ENCODE data around the gene GTF3C2. TPM values are rescaled to one million over a fixed set of nuclear protein-coding genes. Genes with fewer than 3 reads are reported as not detected.
"Not testable (repeated sequence)": the region's sequence is repeated elsewhere in the genome, so short reads cannot be mapped to it uniquely, and the experiment has no call there.

Gene GTF3C2
- total RNA-seq, 1 donor = 33.4 TPM

GRCh38 chr2:27305516-27305915 is 51.0 kb downstream of the GTF3C2 start:
- no peak overlapping the region for H3K4me3 ChIP-seq (ENCODE audit: low read depth, low read length)
- TF ChIP-seq CTCF (IDR thresholded peaks at IDR 0.05; ENCODE audit: insufficient read depth, low read length) = no peak
- no peak for DNase-seq (ENCODE audit: low read depth)

GRCh38 chr2:27304488-27305240 is 51.9 kb downstream of the GTF3C2 start:
- DNase-seq (ENCODE audit: low read depth) = no peak
- H3K4me3 ChIP-seq (ENCODE audit: low read depth, low read length) = no peak overlapping the region
- no peak for TF ChIP-seq CTCF (IDR thresholded peaks at IDR 0.05; ENCODE audit: insufficient read depth, low read length)

DNA sequence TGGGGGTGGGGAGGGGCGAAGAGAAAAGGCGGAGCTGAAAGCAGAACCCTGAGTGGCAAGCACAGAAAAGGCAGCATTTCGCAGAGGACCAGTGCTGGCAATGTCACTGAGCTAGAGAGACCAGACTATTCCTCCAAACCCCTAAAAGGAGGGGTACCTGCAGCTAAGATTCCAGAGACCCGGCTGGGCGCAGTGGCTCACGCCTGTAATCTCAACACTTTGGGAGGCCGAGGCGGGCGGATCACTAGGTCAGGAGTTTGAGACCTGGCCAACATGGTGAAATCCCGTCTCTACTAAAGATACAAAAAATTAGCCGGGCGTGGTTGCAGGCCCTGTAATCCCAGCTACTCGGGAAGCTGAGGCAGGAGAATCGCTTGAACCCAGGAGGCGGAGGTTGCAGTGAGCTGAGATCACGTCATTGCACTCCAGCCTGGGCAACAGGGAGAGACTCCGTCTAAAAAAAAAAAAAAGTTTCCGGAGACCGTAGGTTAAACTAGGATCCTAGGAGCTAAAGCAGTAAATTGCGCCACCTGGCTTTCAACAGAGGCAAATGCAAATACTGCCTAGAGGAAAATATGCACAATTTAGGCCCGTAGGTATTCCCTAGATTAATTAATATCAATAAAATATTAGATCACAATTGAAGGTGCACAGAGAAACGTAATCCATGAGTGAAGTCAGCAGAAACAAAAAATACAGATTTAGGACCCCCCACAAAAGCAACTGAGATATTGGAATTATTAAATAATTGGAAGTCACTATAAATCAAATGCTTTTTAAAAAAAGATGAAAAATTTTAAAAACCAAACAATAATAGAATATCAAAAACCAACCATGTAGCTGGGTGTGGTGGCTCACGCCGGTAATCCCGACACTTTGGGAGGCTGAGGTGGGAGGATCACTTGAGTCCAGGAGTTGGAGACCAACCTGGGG is 53.2 kb downstream of the GTF3C2 start:
- peak; percentile 92 for TF ChIP-seq CTCF (IDR thresholded peaks at IDR 0.05; ENCODE audit: insufficient read depth, low read length)
- peak overlapping the region; percentile 10 for H3K4me3 ChIP-seq (ENCODE audit: low read depth, low read length)
- DNase-seq (ENCODE audit: low read depth) = peak; percentile 85

DNA sequence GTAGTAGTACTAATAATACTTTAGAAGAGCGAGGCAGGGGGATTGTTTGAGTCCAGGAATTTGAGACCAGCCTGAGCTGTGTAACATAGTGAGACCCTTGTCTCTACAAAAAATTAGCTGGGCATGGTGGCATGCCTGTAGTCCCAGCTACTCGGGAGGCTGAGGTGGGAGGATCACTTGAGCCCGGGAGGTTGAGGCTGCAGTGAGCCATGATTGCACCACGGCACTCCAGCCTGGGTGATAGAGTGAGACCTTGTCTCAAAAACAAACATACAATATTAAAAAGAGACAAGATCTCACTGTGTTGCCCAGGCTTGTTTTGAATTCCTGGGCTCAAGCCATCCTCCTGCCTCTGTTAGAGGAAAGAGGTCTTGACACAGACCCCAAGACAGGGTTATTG is 56.0 kb downstream of the GTF3C2 start:
- DNase-seq (ENCODE audit: low read depth); H3K4me3 ChIP-seq (ENCODE audit: low read depth, low read length): not testable (repeated sequence)

GRCh38 chr2:27298391-27299080 is 58.0 kb downstream of the GTF3C2 start:
- H3K4me3 ChIP-seq (ENCODE audit: low read depth, low read length) = no peak overlapping the region
- TF ChIP-seq CTCF (IDR thresholded peaks at IDR 0.05; ENCODE audit: insufficient read depth, low read length) = no peak
- no peak for DNase-seq (ENCODE audit: low read depth)

DNA sequence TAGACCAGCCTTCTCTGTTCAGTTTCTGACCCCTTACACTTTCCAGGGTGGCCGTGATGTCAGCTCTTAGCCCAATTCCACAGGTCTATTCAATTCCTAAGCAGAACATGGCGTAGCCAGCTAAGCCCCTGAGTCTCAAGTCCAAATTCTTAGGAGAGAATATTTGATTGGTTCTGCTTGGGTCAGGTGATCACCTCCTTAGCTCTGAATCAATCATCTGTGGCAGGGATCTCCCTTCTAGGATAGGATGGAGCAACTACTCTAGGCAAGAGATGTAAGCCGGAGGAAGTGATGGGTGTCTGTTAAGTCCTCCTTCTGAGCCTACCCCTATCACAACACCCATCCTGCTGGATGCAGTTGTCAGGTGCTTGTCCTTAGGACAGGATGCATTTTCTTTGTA is 59.4 kb downstream of the GTF3C2 start:
- no peak overlapping the region for H3K4me3 ChIP-seq (ENCODE audit: low read depth, low read length)
- no peak for DNase-seq (ENCODE audit: low read depth)
- no peak for TF ChIP-seq CTCF (IDR thresholded peaks at IDR 0.05; ENCODE audit: insufficient read depth, low read length)

DNA sequence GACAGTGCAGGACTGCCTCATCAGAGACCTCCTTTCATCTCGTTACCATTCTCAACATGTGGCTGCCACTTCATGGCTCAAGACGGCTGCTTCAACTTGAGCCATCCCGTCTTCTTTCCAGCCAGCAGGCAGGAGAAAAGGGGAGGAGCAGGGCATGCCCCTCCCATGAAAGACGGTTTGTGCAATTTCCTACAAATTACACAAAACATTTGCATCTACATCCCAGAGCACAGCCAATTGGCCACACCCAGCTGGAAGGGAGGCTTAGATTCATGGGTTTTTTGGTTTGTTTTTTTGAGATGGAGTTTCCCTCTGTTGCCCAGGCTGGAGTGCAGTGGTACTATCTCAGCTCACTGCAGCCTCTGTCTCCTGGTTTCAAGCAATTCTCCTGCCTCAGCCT is 60.1 kb downstream of the GTF3C2 start:
- DNase-seq (ENCODE audit: low read depth) = peak; percentile 66
- TF ChIP-seq CTCF (IDR thresholded peaks at IDR 0.05; ENCODE audit: insufficient read depth, low read length) = no peak
- H3K4me3 ChIP-seq (ENCODE audit: low read depth, low read length) = no peak overlapping the region

Measured in fibroblast of the aortic adventitia (primary cell).